ENCODE results near the gene MEF2C. TPM values are rescaled to one million over a fixed set of nuclear protein-coding genes. Genes with fewer than 3 reads are reported as not detected.

MEF2C gene
- total RNA-seq, 3 donors from 2014 or later (not counting 1 experiment from before 2014, with no cell fraction given), result 9.2 to 22.0 (median 18.3) TPM

DNA sequence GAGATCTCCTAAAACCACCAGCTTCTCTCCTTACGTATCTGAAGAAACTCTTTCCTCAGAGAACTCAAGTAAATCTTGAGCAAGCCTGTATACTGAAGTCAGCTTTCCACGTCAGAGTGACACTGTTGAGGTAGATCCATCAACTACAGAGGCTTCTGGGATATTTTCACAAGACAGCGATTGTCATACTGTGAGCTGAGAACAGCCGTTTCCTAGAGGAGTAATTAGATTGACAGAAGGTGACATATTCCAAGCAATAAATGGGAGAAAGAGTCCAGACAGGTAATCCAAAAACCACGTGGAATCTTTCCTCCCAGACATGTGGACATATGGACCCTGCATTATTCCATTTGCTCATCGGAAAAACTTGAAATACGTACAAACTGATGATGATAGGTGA is 117.2 kb downstream of the MEF2C start:
- H3K27ac ChIP-seq (ENCODE audit: low read length), result no peak overlapping the region
- Mint-ChIP-seq H3K36me3 (no peaks in the 10 kb centered on the region), H3K9me3 (no peaks in the 10 kb centered on the region), H3K27me3 (ENCODE audit: low read depth in 2 of 2) (no peaks in the 10 kb centered on the region), H3K27ac (no peak overlapping the region), H3K4me1 (no peaks in the 10 kb centered on the region), H3K4me3 (no peak overlapping the region)
- H3K27me3 ChIP-seq (ENCODE audit: control insufficient read depth, insufficient read depth, low read length), result no peaks in the 10 kb centered on the region
- H3K9me3 ChIP-seq (ENCODE audit: control insufficient read depth, insufficient read depth, low read length), result no peaks in the 10 kb centered on the region
- no peak for TF ChIP-seq CTCF (IDR thresholded peaks at IDR 0.05)
- no peaks in the 10 kb centered on the region for H3K4me1 ChIP-seq (ENCODE audit: control insufficient read depth, insufficient read depth, low read length)
- no peaks in the 10 kb centered on the region for H3K36me3 ChIP-seq (ENCODE audit: control insufficient read depth, insufficient read depth, low read length)
- 93% methylated on average over 7 of the region's 7 CpGs for WGBS (ENCODE audit: insufficient coverage)
- DNase-seq (no peak), ATAC-seq (no peak)
- H3K4me3 ChIP-seq (ENCODE audit: low read length), result no peak overlapping the region
- intact Hi-C loops (cut with micrococcal nuclease), result no loop called here

DNA sequence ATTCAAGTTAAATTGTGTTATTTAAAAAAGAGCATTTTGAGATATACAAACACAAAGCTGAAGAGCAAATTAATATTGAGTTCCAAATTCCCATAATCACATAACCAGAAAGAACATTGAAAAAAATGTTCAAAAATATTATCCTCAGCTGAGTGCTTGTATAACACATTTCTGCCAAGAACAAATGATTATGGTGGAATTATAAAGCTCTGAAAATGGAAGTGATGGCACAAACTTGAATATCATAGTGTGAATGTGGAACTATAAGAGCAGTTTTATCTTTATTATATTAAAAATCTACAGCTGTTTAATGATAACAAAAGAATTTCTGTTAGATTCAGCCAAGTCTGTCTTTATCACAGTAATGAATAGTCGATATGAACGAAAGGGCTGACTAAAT is 117.8 kb downstream of the MEF2C start:
- Mint-ChIP-seq H3K9me3 (no peaks in the 10 kb centered on the region), H3K4me3 (no peak overlapping the region), H3K4me1 (no peaks in the 10 kb centered on the region), H3K27me3 (ENCODE audit: low read depth in 2 of 2) (no peaks in the 10 kb centered on the region), H3K36me3 (no peaks in the 10 kb centered on the region), H3K27ac (no peak overlapping the region)
- DNase-seq (no peak), ATAC-seq (no peak)
- Histone ChIP-seq H3K9me3 (ENCODE audit: control insufficient read depth, insufficient read depth, low read length) (no peaks in the 10 kb centered on the region), H3K27ac (ENCODE audit: low read length) (no peak overlapping the region), H3K36me3 (ENCODE audit: control insufficient read depth, insufficient read depth, low read length) (no peaks in the 10 kb centered on the region), H3K27me3 (ENCODE audit: control insufficient read depth, insufficient read depth, low read length) (no peaks in the 10 kb centered on the region), H3K4me3 (ENCODE audit: low read length) (no peak overlapping the region), H3K4me1 (ENCODE audit: control insufficient read depth, insufficient read depth, low read length) (no peaks in the 10 kb centered on the region)
- 91% methylated on average over 2 of the region's 2 CpGs for WGBS (ENCODE audit: insufficient coverage)
- intact Hi-C loops (cut with micrococcal nuclease), result no loop called here
- no peak for TF ChIP-seq CTCF (IDR thresholded peaks at IDR 0.05)

- intact Hi-C loops (cut with micrococcal nuclease), result no loop called here
- Histone ChIP-seq H3K27ac (ENCODE audit: low read length) (no peak overlapping the region), H3K27me3 (ENCODE audit: control insufficient read depth, insufficient read depth, low read length) (no peaks in the 10 kb centered on the region), H3K36me3 (ENCODE audit: control insufficient read depth, insufficient read depth, low read length) (no peaks in the 10 kb centered on the region), H3K4me1 (ENCODE audit: control insufficient read depth, insufficient read depth, low read length) (peaks cover 12% of the 10 kb centered on the region), H3K4me3 (ENCODE audit: low read length) (no peak overlapping the region), H3K9me3 (ENCODE audit: control insufficient read depth, insufficient read depth, low read length) (no peaks in the 10 kb centered on the region)
- no peak for TF ChIP-seq CTCF (IDR thresholded peaks at IDR 0.05)
- 86% methylated on average over 2 of the region's 2 CpGs for WGBS (ENCODE audit: insufficient coverage)
- Mint-ChIP-seq H3K4me3 (no peak overlapping the region), H3K27me3 (ENCODE audit: low read depth in 2 of 2) (no peaks in the 10 kb centered on the region), H3K4me1 (peaks cover 20 to 21% of the 10 kb centered on the region in 2 donors), H3K36me3 (no peaks in the 10 kb centered on the region), H3K9me3 (no peaks in the 10 kb centered on the region), H3K27ac (no peak overlapping the region)
- DNase-seq, result no peak
- no peak for ATAC-seq
These were observed 121.0 kb downstream of the MEF2C start for GRCh38 chr5:88761939-88762338.

DNA sequence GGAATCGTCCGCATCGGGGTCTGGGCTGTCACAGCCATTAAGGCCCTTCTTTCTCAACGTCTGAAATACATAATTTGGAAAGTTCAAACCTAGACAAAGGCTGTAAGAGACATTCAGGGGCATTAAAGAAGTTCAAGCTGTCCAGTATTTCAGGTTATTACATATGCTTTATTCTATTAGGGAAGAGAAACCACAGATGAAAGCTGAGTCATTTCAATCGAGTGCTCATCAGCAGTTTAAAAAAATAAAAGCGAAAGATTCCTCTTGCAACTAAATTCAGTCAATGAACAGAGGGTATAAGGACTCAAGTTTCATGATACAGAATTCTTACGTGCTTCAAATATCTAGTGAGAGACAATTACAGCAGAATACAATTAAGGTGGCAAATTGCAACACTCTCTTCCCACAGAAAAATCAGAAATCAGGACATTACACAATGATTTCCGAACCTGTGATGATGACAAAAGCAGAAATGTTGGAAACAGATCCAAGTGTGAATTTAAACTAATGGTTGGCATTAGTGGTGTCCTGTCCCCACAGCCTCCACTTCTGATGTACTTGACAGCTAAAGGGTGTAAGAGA is 121.6 kb downstream of the MEF2C start:
- Histone ChIP-seq H3K27ac (ENCODE audit: low read length) (no peak overlapping the region), H3K4me1 (ENCODE audit: control insufficient read depth, insufficient read depth, low read length) (peaks cover 12% of the 10 kb centered on the region), H3K36me3 (ENCODE audit: control insufficient read depth, insufficient read depth, low read length) (no peaks in the 10 kb centered on the region), H3K27me3 (ENCODE audit: control insufficient read depth, insufficient read depth, low read length) (no peaks in the 10 kb centered on the region), H3K9me3 (ENCODE audit: control insufficient read depth, insufficient read depth, low read length) (no peaks in the 10 kb centered on the region), H3K4me3 (ENCODE audit: low read length) (no peak overlapping the region)
- Mint-ChIP-seq H3K27ac (no peak overlapping the region), H3K9me3 (no peaks in the 10 kb centered on the region), H3K27me3 (ENCODE audit: low read depth in 2 of 2) (no peaks in the 10 kb centered on the region), H3K4me1 (peaks cover 20 to 21% of the 10 kb centered on the region in 2 donors), H3K36me3 (no peaks in the 10 kb centered on the region), H3K4me3 (no peak overlapping the region)
- intact Hi-C loops (cut with micrococcal nuclease), result no loop called here
- TF ChIP-seq CTCF (IDR thresholded peaks at IDR 0.05), result no peak
- ATAC-seq (no peak), DNase-seq (no peak)
- 68% methylated on average over 7 of the region's 8 CpGs for WGBS (ENCODE audit: insufficient coverage)

Measured in natural killer cell (primary cell).